ENCODE results near the gene KBTBD3.
"Not testable (repeated sequence)": the region's sequence is repeated elsewhere in the genome, so short reads cannot be mapped to it uniquely, and the experiment has no call there.

The KBTBD3 gene

DNA sequence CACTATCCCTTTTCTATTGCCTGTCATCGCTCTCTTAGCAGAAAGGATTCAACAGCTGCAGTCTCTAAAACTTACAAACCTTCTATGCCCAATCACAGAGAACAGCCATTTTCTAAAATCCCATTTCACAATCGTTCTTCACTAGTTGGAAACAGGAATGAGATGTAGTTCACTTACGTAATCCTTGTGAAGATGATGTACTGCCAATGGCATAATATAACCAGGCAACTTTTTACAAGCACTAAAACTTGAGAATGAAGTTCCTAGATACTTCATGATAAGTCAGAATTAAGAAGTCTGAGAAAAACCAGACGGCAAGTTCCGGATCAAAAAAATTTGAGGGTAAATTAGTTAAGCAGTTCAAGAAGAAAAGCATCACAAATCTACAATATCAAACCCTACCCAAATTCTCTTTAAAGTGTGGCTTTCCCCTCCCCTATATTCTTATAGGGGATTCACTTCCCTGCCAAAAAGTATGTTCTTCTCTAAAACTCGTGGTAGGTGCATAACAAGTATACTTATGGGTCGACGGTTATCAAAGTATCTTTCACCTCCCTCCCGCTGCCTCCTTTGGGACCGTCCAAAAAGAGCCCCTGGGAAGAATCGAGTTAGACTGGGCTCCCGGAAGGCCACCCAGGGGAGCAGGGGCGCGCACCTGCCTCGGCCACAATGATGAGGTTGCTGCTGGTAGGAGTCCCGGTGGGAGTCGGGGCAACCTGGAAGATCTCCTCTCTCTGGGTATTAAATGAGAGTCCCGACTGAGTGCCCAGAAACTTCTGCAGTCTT, 55.8 kb downstream of the KBTBD3 start:
- TF ChIP-seq, protein P1, sequence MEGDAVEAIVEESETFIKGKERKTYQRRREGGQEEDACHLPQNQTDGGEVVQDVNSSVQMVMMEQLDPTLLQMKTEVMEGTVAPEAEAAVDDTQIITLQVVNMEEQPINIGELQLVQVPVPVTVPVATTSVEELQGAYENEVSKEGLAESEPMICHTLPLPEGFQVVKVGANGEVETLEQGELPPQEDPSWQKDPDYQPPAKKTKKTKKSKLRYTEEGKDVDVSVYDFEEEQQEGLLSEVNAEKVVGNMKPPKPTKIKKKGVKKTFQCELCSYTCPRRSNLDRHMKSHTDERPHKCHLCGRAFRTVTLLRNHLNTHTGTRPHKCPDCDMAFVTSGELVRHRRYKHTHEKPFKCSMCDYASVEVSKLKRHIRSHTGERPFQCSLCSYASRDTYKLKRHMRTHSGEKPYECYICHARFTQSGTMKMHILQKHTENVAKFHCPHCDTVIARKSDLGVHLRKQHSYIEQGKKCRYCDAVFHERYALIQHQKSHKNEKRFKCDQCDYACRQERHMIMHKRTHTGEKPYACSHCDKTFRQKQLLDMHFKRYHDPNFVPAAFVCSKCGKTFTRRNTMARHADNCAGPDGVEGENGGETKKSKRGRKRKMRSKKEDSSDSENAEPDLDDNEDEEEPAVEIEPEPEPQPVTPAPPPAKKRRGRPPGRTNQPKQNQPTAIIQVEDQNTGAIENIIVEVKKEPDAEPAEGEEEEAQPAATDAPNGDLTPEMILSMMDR (conservative IDR thresholded peaks at IDR 0.05; ENCODE audit: low read depth, low read length), result no peak
- H3K4me3 ChIP-seq (ENCODE audit: low read length), result peak overlapping the region; percentile 85
- no peak for DNase-seq (ENCODE audit: low read depth)

DNA sequence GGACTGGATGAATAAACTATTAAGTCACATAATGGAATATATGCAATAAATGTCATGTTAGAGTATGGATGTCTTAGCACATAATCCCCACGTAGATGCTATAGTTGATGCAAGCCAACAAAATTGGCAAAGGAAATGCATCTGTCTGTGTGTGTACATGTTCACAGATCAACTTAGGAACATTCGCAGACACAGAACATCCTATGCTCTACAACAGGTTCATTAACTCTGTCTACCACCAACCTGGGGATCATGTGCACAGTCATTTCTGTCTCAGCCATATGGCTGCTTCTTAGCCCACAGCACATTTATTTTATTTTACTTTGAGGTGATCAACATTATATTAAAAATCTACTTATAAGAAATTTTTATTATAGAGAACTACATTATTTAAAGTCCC, 60.1 kb downstream of the KBTBD3 start:
- H3K4me3 ChIP-seq (ENCODE audit: low read length), result no peak overlapping the region
- DNase-seq (ENCODE audit: low read depth), result no peak
- TF ChIP-seq, protein P1 (conservative IDR thresholded peaks at IDR 0.05; ENCODE audit: low read depth, low read length), result no peak

DNA sequence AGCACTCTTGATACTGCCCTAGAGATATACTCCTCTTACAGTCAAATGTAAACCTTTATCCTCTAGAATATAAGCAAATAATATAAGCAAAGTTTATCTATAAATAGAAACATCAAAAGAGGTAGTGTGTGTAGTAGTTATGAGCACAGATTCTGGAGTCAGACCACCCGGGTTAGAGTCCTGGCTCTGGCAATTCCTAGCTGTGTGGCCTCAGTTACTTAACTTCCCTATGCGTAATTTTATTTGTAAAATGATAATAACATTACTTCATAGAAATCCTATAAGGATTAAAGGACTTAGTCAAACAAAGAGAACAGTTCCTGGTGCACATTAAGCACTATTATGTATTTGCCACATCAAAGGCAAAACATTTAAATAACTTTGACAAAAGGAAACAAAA, 62.1 kb downstream of the KBTBD3 start:
- no peak for DNase-seq (ENCODE audit: low read depth)
- TF ChIP-seq, protein P1 (conservative IDR thresholded peaks at IDR 0.05; ENCODE audit: low read depth, low read length), result no peak
- no peak overlapping the region for H3K4me3 ChIP-seq (ENCODE audit: low read length)

DNA sequence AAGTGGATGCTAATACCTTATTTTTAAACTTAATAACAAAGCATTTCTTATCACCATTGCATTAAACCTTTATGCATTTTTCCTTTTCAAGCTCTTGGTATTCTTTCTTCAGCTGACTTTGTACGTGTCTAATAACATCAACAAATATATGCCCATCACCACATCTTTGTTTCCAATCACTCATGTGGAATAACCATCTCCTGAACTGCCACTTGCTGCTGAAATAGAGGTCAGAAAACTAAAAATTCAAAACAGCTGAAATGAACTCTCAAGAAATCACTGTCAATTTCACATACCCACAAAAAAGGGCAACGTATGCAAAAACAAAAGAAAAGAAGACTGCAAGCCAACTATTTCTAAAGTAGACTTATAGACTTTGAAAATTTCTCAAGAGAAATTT, 62.5 kb downstream of the KBTBD3 start:
- TF ChIP-seq, protein P1 (conservative IDR thresholded peaks at IDR 0.05; ENCODE audit: low read depth, low read length), result no peak
- no peak overlapping the region for H3K4me3 ChIP-seq (ENCODE audit: low read length)
- no peak for DNase-seq (ENCODE audit: low read depth)

DNA sequence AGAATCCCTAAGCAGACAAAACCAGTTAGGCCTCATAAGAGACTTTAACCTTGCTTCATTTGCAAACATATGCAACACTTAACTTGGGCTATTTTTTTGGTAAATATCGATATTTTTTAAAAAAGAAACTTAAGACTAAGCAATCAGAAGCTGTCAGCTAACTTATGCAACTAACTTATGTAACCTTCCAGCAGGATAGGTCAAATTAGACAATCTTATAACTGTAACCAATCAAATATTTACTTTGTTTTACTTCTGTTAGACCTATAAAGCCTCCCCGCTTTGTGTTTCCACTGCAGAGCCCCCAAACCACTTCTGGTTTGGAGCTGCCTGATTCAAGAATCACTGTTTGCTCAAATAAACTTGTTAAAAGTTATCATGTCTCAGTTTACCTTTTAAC, 63.1 kb downstream of the KBTBD3 start:
- H3K4me3 ChIP-seq (ENCODE audit: low read length), result no peak overlapping the region
- TF ChIP-seq, protein P1 (conservative IDR thresholded peaks at IDR 0.05; ENCODE audit: low read depth, low read length), result no peak
- no peak for DNase-seq (ENCODE audit: low read depth)

- no peak for DNase-seq (ENCODE audit: low read depth)
- TF ChIP-seq, protein P1 (conservative IDR thresholded peaks at IDR 0.05; ENCODE audit: low read depth, low read length), result no peak
Measured at GRCh38 chr11:106012744-106013143, 64.4 kb downstream of the KBTBD3 start.

DNA sequence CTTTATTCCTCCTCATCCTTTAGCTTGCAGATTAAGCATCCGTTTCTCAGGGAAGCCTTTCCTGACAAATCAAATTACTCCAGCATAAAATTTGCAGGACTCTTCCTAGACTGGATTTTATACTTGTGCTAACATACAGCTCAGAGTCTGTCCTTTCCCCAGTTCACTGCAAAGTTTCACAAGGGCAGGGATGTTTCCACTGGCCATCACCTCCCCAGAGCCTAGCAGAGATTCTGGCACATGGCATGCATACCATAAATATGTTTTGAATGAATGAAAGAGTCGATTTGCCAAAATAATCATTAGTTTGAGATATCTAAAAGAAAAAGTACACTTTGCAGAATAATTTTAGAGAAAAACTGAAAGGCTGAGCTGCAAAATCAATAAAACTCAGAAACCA, 65.7 kb downstream of the KBTBD3 start:
- TF ChIP-seq, protein P1 (conservative IDR thresholded peaks at IDR 0.05; ENCODE audit: low read depth, low read length), result no peak
- no peak for DNase-seq (ENCODE audit: low read depth)
- no peak overlapping the region for H3K4me3 ChIP-seq (ENCODE audit: low read length)

More at GRCh38 chr11:106012744-106013143, 64.4 kb downstream of the KBTBD3 start:
- H3K4me3 ChIP-seq (ENCODE audit: low read length), result no peak overlapping the region

GRCh38 chr11:106003094-106003493, 74.1 kb downstream of the KBTBD3 start:
- H3K4me3 ChIP-seq (ENCODE audit: low read length); DNase-seq (ENCODE audit: low read depth): not testable (repeated sequence)

All from retinal pigment epithelial cell (primary cell).